ENCODE measurements around the gene GLYATL1B. TPM values are rescaled to one million over a fixed set of nuclear protein-coding genes. Genes with fewer than 3 reads are reported as not detected.
"Not testable (repeated sequence)": the region's sequence is repeated elsewhere in the genome, so short reads cannot be mapped to it uniquely, and the experiment has no call there.

GLYATL1B gene
- total and polyA plus RNA-seq, 2 of the 4 experiments (the other 2 are of a cell fraction), result not detected

GRCh38 chr11:59107721-59108120, 21.6 kb downstream of the GLYATL1B start:
- H4K91ac ChIP-seq (ENCODE audit: insufficient read depth, low read depth, low read length); H3K9me1 ChIP-seq (ENCODE audit: insufficient read depth, low read length); H3K18ac ChIP-seq (ENCODE audit: low read depth, low read length); H3K79me1 ChIP-seq (ENCODE audit: low read depth in 1 of 2, low read length in 2 of 2); ATAC-seq (ENCODE audit: low read depth); H3K27ac ChIP-seq (ENCODE audit: insufficient read depth, low read length); POLR2A ChIA-PET (ENCODE audit: unreplicated experiment); H3K4ac ChIP-seq (ENCODE audit: low read depth, low read length); CTCF ChIA-PET; H4K8ac ChIP-seq (ENCODE audit: low read depth in 2 of 2, low read length in 2 of 2); H3K36me3 ChIP-seq (ENCODE audit: control insufficient read depth, insufficient read depth, low read length); H3K4me1 ChIP-seq (ENCODE audit: control insufficient read depth, insufficient read depth, low read length); H4K20me1 ChIP-seq (ENCODE audit: insufficient read depth, low read length); H2BK20ac ChIP-seq (ENCODE audit: low read depth, low read length); BruUV-seq (replicated peaks); H4K5ac ChIP-seq (ENCODE audit: low read depth, low read length); H2BK120ac ChIP-seq (ENCODE audit: low read depth, low read length); dilution Hi-C loops (cut with HindIII; ENCODE audit: low sequenced_read_pairs, unreplicated experiment); H2BK5ac ChIP-seq (ENCODE audit: low read depth, low read length, poor library complexity, severe bottlenecking); H2AK5ac ChIP-seq (ENCODE audit: low read depth, low read length); H3K9me3 ChIP-seq (ENCODE audit: control insufficient read depth, insufficient read depth, low read length); DNase-seq; H2BK15ac ChIP-seq (ENCODE audit: low read depth, low read length); H3K27me3 ChIP-seq (ENCODE audit: control insufficient read depth, insufficient read depth, low read length); in situ Hi-C loops (cut with MboI; ENCODE audit: low sequenced_read_pairs); H3K14ac ChIP-seq (replicated peaks; ENCODE audit: low read depth, low read length); H3K23ac ChIP-seq (ENCODE audit: low read depth, low read length): not testable (repeated sequence)
- WGBS, 2 experiments (ENCODE audit: extremely low coverage in 2 of 2, insufficient read length in 1 of 2), result no CpG with 5 or more reads among the region's 10 CpGs
- 0 out of 2 replicates have a peak overlapping the region, but pooled peaks have one; percentile 14 for H3K56ac ChIP-seq (ENCODE audit: extremely low read depth, insufficient read depth, low read length)
- peak overlapping the region; percentile 7 for H2AK9ac ChIP-seq (replicated peaks; ENCODE audit: low read depth, low read length, poor library complexity)
- H3K4me3 ChIP-seq (ENCODE audit: insufficient read depth, low read depth, low read length), result peak overlapping the region; percentile 52; the same call in 1 of the 2 replicates
- peak overlapping the region; percentile 71 for H3K4me2 ChIP-seq (ENCODE audit: low read depth, low read length)
- intact Hi-C loops (cut with micrococcal nuclease), result loop anchor here (2.0 kb wide), 1 partner anchor 35 kb away; the partner anchor contains the start of gene FAM111A
- peak overlapping the region; percentile 32; the same call in 1 of the 2 replicates for H3K9ac ChIP-seq (ENCODE audit: low read depth, low read length)
- peak overlapping the region; percentile 82 for H2AFZ ChIP-seq (replicated peaks; ENCODE audit: low read length, poor library complexity)

Measured in IMR-90 (cell line).